ENCODE results near the gene PPP2R5A. TPM values are rescaled to one million over a fixed set of nuclear protein-coding genes. Genes with fewer than 3 reads are reported as not detected.
"Not testable (repeated sequence)": the region's sequence is repeated elsewhere in the genome, so short reads cannot be mapped to it uniquely, and the experiment has no call there.

The PPP2R5A gene
- total RNA-seq, 4 donors from 2014 or later = 62.7 to 81.5 (median 70.1) TPM

- intact Hi-C loops (cut with DNase I) = no loop called here
- Histone ChIP-seq H3K4me1 (no peaks in the 10 kb centered on the region), H3K4me3 (replicated peaks in 1 of 3) (no peak overlapping the region), H3K36me3 (no peaks in the 10 kb centered on the region), H3K9me3 (no peaks in the 10 kb centered on the region), H3K27me3 (no peaks in the 10 kb centered on the region), H3K27ac (no peak overlapping the region)
- TF ChIP-seq POLR2A (IDR thresholded peaks at IDR 0.05) (no peak), CTCF (IDR thresholded peaks at IDR 0.05) (no peak)
- DNase-seq = no peak
- WGBS, 2 donors = 100% methylated on average over 1 of the region's 1 CpG
Measured at GRCh38 chr1:212388985-212389716, 103.9 kb downstream of the PPP2R5A start.

GRCh38 chr1:212395678-212396437, 110.6 kb downstream of the PPP2R5A start:
- DNase-seq; H3K27me3 ChIP-seq; H3K27ac ChIP-seq; intact Hi-C loops (cut with DNase I); H3K4me3 ChIP-seq (replicated peaks in 1 of 3); H3K36me3 ChIP-seq; H3K9me3 ChIP-seq; H3K4me1 ChIP-seq: not testable (repeated sequence)
- 94 to 98% methylated on average over 6 of the region's 6 CpGs for WGBS, 2 donors

GRCh38 chr1:212396638-212397037, 111.4 kb downstream of the PPP2R5A start:
- Histone ChIP-seq H3K4me3 (replicated peaks in 1 of 3) (no peak overlapping the region), H3K9me3 (no peaks in the 10 kb centered on the region), H3K4me1 (no peaks in the 10 kb centered on the region), H3K27me3 (no peaks in the 10 kb centered on the region), H3K27ac (no peak overlapping the region), H3K36me3 (no peaks in the 10 kb centered on the region)
- 95 to 97% methylated on average over 3 of the region's 3 CpGs for WGBS, 2 donors
- TF ChIP-seq POLR2A (IDR thresholded peaks at IDR 0.05) (no peak), CTCF (IDR thresholded peaks at IDR 0.05) (no peak)
- intact Hi-C loops (cut with DNase I) = no loop called here
- DNase-seq = no peak

GRCh38 chr1:212397171-212397570, 112.0 kb downstream of the PPP2R5A start:
- no peak for DNase-seq
- no peaks in the 10 kb centered on the region for H3K9me3 ChIP-seq
- H3K27ac ChIP-seq = no peak overlapping the region
- H3K4me1 ChIP-seq = no peaks in the 10 kb centered on the region
- H3K4me3 ChIP-seq (replicated peaks in 1 of 3) = no peak overlapping the region
- TF ChIP-seq POLR2A (IDR thresholded peaks at IDR 0.05) (no peak), CTCF (IDR thresholded peaks at IDR 0.05) (no peak)
- H3K36me3 ChIP-seq = no peaks in the 10 kb centered on the region
- no peaks in the 10 kb centered on the region for H3K27me3 ChIP-seq
- 94 to 100% methylated on average over 1 of the region's 1 CpG for WGBS, 2 donors
- intact Hi-C loops (cut with DNase I) = no loop called here

- no peaks in the 10 kb centered on the region for H3K36me3 ChIP-seq
- no peaks in the 10 kb centered on the region for H3K4me1 ChIP-seq
- no peak overlapping the region for H3K4me3 ChIP-seq (replicated peaks in 1 of 3)
- H3K27me3 ChIP-seq = no peaks in the 10 kb centered on the region
- TF ChIP-seq CTCF (IDR thresholded peaks at IDR 0.05) (no peak), POLR2A (IDR thresholded peaks at IDR 0.05) (no peak)
- no peaks in the 10 kb centered on the region for H3K9me3 ChIP-seq
- no peak overlapping the region for H3K27ac ChIP-seq
- DNase-seq = no peak
- 99% methylated on average over 4 of the region's 4 CpGs for WGBS, 2 donors
- intact Hi-C loops (cut with DNase I) = no loop called here
Measured at GRCh38 chr1:212401042-212401441, 115.8 kb downstream of the PPP2R5A start.
